Skeletal muscle satellite cell (primary cell): ENCODE data around the gene RRN3. TPM values are rescaled to one million over a fixed set of nuclear protein-coding genes. Genes with fewer than 3 reads are reported as not detected.
A peak's percentile ranks its signal among the peaks of the same experiment; 100 is the strongest.
"Not testable (repeated sequence)": the region's sequence is repeated elsewhere in the genome, so short reads cannot be mapped to it uniquely, and the experiment has no call there.

Experiments used
- H3K27me3 ChIP-seq: 2 replicates; pipeline ENCODE4 v1.7.0; 2013; ENCODE audit warnings: low read length; ENCODE audit not compliant: control insufficient read depth, insufficient read depth
- H3K36me3 ChIP-seq: 2 replicates; pipeline ENCODE4 v1.7.0; 2013; ENCODE audit warnings: mild to moderate bottlenecking, control low read depth, low read length; ENCODE audit not compliant: insufficient read depth
- H3K4me1 ChIP-seq: 2 replicates; pipeline ENCODE4 v1.7.0; 2013; ENCODE audit warnings: low read length; ENCODE audit not compliant: control insufficient read depth, insufficient read depth
- H3K4me2 ChIP-seq: 2 replicates; pipeline ENCODE4 v1.7.0; 2013; ENCODE audit warnings: mild to moderate bottlenecking, low read length
- H3K4me3 ChIP-seq: 2 replicates; pipeline ENCODE4 v1.7.0; 2013; ENCODE audit warnings: low read length
- H3K9ac ChIP-seq: 2 replicates; pipeline ENCODE4 v1.7.0; 2013; ENCODE audit warnings: mild to moderate bottlenecking, low read depth, low read length, moderate library complexity
- H3K9me3 ChIP-seq: replicated peaks from 2 replicates; pipeline ENCODE4 v1.7.0; 2013; ENCODE audit warnings: mild to moderate bottlenecking, control low read depth, low read length
- total RNA-seq: library from RNA; depleted of rRNA; stranded (reverse); fragments of >200 nt; gene quantifications from 2 replicates; pipeline ENCODE4 v1.2.3, GENCODE V29; 2012; rRNA removed

RRN3 gene, protein sequence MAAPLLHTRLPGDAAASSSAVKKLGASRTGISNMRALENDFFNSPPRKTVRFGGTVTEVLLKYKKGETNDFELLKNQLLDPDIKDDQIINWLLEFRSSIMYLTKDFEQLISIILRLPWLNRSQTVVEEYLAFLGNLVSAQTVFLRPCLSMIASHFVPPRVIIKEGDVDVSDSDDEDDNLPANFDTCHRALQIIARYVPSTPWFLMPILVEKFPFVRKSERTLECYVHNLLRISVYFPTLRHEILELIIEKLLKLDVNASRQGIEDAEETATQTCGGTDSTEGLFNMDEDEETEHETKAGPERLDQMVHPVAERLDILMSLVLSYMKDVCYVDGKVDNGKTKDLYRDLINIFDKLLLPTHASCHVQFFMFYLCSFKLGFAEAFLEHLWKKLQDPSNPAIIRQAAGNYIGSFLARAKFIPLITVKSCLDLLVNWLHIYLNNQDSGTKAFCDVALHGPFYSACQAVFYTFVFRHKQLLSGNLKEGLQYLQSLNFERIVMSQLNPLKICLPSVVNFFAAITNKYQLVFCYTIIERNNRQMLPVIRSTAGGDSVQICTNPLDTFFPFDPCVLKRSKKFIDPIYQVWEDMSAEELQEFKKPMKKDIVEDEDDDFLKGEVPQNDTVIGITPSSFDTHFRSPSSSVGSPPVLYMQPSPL
- 29.7 and 37.5 TPM in 2 replicates for total RNA-seq

DNA sequence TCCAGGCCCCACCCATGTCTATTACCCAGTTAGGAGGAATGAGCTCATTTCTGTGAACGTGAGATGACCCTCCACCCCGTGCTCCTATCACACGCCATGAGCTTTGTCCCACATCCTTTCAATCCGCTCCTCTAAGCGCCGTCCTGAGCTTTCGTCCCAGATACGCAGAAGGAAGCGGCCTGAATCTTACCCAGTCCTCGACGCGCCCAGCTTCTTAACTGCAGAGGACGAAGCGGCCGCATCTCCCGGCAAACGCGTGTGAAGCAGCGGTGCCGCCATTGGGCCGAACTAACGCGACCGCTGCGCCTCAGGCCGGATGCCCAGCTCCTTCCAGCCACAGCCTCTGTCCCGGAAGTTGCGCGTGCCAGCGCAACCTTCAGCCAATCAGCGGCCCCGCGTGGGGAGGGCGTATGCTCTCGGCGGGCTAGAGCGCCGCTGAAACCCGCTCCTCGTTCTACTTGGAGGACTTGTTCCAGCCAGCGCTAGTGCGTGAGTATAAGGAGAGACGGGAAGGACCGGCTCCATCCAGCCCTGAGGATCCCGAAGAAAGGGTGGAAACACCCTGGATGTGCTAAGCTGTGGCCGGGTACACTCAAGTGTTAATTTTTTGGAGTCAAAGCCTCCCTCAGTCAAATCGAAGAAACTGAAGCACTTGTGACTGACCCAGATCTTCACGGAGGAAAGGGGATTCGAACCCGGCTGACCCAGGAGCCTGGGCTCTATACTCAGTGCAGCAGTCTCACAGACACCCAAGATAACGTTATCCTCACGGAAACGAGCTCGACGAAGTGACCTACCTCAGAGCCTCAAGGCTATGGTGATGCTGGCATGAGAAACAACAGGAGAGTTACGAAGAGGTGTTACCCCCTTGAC is at the start of gene RRN3:
Gene RRN3, minus strand, starts transcription at position 318 of the 873 bp plus-strand sequence. Its CDS starts 39 bp downstream, at position 279.
- H3K36me3 ChIP-seq, H3K9me3 ChIP-seq, H3K27me3 ChIP-seq, H3K4me1 ChIP-seq: not testable (repeated sequence)
- Histone ChIP-seq H3K9ac (peak within 1 kb of the TSS; percentile 94), H3K4me3 (peak within 1 kb of the TSS; percentile 77), H3K4me2 (peak within 1 kb of the TSS; percentile 97)

DNA sequence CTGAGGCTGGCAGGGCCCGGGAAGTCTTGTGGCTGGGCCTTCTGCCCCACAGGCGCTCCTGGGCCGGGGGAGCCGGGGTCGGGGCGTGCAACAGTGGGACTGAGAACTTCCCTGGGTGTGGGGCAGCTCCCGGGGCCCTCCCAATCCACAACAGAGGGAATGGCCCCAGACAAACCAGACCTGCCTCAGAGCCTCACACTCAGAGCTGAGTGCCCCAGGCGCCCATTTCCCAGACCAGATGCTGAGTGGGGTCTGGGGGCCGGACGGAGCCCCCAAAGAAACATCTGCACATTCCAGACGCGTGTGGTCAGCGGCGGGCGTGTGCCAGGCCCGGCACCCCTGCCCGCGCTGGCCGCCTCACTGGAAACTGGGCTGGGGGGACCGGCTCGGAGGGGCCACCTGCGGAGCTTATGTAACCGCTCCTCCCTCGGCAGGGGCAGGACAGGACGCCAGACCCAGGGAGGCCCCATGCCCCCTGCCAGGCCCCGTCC is 49.6 kb upstream of the RRN3 start:
- H3K9ac ChIP-seq: peak overlapping the region; percentile 70

DNA sequence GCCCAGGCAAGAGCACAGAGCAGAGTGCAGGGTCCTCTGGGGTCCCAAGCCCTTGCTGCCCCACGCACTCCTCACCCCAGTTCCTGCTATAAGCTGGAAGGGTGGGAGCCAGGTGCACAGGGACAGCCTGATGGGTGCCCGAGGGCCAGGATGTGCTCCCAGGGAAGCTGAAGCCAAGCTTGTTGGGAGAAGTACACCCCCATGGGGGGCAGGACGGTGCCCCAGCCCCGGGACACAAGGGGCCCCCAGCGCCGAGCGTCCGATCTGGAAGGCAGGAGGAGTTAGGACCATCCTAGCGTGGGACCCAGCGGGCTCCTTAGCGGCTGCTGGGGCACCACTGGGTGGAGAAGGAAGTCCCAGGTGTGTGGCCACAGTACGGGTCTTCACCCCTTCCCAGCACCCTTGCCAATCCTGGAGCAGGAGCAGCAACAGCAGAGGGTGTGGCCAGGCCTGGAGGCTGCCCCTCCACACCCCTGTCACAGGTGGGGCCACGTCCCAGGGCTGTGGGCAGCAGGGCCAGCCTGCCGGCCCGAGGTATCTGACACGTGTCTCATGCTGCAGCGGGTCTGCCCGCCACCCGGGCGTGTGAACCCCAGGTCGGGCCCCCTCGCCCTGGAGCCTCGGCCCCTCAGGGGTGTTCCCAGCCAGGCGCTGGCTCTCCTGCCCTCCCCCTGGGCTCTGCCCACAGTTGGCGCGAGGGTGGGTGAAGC is 49.0 kb upstream of the RRN3 start:
- not testable (repeated sequence) for H3K9me3 ChIP-seq, H3K36me3 ChIP-seq, H3K27me3 ChIP-seq, H3K4me3 ChIP-seq, H3K9ac ChIP-seq
- Histone ChIP-seq H3K4me1 (peaks cover 61% of the 10 kb centered on the region), H3K4me2 (peak overlapping the region; percentile 75)

More for the DNA sequence above, 49.6 kb upstream of the RRN3 start:
- not testable (repeated sequence) for H3K9me3 ChIP-seq, H3K36me3 ChIP-seq, H3K27me3 ChIP-seq
- H3K4me3 ChIP-seq: peak overlapping the region; percentile 57
- peak overlapping the region; percentile 75 for H3K4me2 ChIP-seq
- H3K4me1 ChIP-seq: peaks cover 61% of the 10 kb centered on the region

DNA sequence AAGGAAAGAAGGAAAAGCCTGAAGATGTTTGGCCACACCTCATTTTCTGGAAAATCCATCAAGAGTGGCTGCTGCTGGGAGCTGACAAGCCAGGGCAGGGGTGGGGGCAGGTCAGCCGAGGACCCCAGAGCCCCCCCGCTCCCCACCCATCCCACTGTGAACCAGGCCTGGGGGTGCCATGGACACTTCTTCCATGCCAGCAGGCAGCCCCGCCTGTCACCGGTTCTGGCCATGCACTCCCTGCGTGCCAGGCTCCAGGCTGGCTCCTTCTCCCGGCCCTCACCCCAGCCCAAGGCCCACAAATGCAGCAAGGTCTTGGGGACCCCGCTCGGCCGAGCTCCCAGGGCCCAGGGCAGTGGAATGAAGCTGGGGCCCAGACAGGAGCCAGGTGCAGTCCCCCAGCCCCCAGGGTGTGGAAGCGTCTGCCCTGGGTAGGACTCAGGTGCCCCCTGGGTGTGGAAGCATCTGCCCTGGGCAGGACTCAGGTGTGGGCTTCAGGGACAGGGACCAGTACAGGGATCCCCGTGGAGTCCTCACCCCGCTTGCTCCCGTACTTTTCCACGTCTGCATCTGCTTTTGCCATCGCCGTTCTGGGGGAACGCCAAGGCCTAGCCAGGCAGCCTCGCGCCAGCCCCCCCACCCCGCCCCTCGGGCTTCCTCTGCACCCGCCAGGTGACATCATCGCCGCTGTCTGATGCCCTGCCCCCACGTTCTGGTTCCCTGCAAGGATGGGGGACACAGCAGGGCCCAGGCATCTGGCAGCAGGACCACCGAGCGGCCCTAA is 48.2 kb upstream of the RRN3 start:
- H3K4me2 ChIP-seq, H3K36me3 ChIP-seq, H3K27me3 ChIP-seq, H3K9me3 ChIP-seq, H3K4me3 ChIP-seq, H3K9ac ChIP-seq: not testable (repeated sequence)
- peaks cover 60% of the 10 kb centered on the region for H3K4me1 ChIP-seq

DNA sequence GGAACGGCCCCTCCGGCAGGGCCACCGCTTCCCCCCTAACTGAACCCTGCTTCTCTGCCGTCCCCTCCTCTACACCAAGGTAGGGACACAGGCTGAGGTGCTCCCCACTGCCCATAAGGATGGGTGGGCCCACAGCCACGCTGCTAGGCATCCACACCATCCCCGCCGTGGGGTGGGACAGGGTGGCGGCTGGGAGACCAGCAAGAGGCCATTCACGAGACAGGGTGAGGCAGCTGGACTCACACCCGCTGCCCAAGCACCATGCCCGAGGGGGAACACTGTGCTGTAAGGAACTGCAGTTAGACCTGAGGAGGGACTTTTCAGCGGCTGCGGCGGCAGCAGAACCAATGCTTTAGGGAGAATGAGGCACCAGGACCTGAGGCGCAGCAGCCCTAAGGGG is 47.5 kb upstream of the RRN3 start:
- no peaks in the 10 kb centered on the region for H3K36me3 ChIP-seq
- H3K4me1 ChIP-seq: peaks cover 54% of the 10 kb centered on the region
- no peak overlapping the region for H3K4me3 ChIP-seq
- H3K27me3 ChIP-seq: no peaks in the 10 kb centered on the region
- H3K9ac ChIP-seq: no peak overlapping the region
- H3K4me2 ChIP-seq: peak overlapping the region; percentile 39
- H3K9me3 ChIP-seq: no peaks in the 10 kb centered on the region

DNA sequence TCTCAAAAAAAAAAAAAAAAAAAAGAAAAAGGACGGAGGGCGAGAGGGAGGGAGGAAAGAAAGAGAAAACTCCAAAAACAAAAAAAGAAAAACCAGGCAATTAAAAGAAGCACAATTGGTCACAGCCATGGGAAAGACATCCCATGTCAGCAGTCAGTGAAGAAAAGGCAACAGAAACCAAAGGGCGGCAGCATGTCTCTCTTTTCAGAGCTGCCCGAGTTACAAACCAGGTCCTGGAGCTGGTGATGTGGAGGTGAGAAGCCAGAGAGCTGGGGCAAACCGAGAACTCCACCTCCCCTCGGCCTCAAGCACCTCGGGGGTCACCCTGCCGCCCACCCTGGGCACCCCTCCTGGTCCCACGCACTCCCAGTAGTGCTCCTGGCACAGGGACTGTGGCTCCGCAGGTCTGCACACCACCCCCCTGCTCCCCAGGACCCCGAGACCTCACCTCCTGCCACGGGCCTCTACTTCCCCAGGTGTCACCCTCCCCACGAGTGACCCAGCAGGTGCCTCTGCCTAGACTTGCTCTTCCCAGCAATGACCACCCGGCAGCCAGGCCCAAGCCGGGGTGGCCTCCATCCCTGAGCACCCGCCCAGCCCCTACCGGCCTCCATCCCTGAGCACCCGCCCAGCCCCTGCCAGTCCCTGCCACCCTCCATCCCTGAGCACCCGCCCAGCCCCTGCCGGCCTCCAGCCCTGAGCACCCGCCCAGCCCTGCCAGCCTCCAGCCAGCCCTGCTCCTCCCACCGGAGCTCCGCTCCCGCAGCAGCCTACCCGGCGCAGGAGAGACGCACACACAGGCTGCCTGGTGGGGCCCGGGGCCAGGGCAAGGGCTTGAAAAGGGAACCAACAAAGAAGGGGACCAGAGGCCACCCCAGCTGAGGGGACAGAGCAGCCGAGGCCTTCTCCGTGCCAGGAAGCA is 46.6 kb upstream of the RRN3 start:
- not testable (repeated sequence) for H3K36me3 ChIP-seq, H3K27me3 ChIP-seq, H3K9me3 ChIP-seq, H3K9ac ChIP-seq, H3K4me3 ChIP-seq
- H3K4me1 ChIP-seq: peaks cover 49% of the 10 kb centered on the region
- H3K4me2 ChIP-seq: peak overlapping the region; percentile 45

DNA sequence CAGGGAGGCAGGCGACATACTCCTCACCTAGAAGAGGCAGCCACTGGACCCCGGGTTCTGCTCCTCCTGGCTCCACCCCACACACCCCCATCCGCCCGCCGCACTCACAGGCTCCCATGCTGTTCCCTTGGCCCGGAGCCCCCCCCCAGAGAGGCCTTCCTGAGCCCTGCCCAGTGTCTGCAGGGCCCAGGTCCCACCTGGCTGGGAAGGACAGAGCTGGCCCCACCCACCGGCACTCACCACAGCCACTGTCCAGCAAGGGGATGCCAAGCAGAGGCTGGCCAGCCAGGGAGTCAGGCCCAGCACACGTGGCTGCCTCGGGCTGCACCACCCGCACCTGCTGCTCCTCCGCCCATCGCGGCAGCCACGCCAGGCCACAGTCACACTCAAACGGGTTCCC is 43.4 kb upstream of the RRN3 start:
- not testable (repeated sequence) for H3K4me2 ChIP-seq, H3K9ac ChIP-seq, H3K9me3 ChIP-seq, H3K36me3 ChIP-seq, H3K4me3 ChIP-seq, H3K27me3 ChIP-seq
- H3K4me1 ChIP-seq: peaks cover 20% of the 10 kb centered on the region

DNA sequence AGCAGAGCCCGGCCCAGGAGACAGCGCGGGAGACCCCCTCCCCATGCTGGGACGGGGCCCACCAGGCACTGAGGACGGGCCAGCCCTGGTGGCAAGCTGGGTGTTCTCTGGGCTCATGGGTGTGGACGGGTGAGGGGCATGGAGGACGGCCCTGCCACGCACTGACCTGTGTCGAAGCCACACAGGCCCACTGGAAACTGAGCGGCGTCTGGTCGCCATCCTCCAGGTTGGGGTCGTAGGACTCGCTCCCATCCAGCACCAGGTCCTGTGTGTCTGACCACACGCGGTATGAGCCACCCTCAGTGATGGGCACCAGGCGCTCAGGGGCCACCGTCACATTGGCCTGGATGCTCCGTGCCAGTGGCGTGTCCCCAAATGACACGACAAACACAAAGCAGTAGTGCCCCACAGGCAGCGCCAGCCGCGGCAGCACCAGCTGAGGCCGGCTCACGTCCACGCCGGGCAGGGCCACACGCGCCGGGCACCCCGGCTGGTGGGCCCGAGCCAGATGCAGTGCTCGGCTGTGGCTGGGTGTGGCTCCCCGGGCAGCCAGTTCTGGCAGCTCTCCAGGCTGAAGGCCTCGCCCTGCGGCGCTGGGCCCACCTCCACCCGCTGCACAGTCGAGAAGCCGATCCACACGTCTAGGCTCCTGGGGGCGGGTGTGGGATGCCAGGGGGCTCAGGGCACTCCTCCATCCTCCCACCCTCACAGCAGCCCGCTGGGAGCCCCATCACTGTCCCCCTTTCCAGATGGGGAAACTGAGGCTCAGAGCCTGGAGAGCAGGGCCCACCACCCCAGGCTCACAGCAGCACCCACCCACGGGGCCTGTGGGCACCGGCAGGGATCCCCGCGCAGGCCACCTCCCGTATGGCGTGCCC is 41.6 kb upstream of the RRN3 start:
- not testable (repeated sequence) for H3K9ac ChIP-seq, H3K4me1 ChIP-seq, H3K4me3 ChIP-seq, H3K9me3 ChIP-seq, H3K27me3 ChIP-seq, H3K4me2 ChIP-seq, H3K36me3 ChIP-seq

DNA sequence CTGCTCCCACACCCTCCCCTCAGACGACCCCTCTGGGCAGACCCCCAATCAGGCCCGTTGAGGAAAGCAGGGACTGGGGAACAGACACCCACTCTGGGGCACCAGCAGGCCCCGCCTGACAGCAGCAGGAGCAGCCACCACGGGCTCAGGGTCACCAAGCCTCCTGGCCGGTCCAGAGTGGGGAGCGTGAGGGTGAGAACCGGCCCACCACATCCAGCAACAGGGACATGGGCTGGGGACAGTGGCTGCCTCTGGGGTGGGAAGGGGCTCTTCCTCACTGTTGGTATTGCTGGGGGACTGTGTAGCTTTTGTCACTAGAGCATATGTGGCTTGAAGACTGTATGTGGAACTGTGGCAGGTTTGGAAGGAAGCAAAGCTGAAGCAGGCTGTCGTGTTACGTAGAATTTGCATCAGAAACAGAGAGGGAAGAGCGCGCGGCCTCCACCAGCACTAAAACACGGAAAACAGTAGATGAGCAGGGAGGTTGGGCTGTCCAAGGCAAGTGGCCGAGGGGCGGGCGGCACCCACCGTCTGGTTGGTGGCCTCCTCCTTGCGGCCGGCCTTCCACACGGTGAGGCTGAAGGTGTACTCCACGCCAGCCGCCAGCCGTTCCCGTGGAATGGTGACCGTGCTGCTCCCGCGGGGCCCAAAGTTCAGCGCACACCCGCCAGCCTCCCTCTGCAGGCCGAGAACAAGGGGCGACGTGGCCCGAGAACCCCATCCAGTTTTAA is 40.8 kb upstream of the RRN3 start:
- not testable (repeated sequence) for H3K27me3 ChIP-seq, H3K36me3 ChIP-seq, H3K9ac ChIP-seq, H3K9me3 ChIP-seq, H3K4me3 ChIP-seq, H3K4me1 ChIP-seq, H3K4me2 ChIP-seq
